Dorsolateral prefrontal cortex (tissue), 118 donors: ENCODE data around the gene KMT2B. TPM values are rescaled to one million over a fixed set of nuclear protein-coding genes. Genes with fewer than 3 reads are reported as not detected.

Experiments used
- total RNA-seq, 120 experiments: library from RNA; stranded (reverse); gene quantifications; one replicate each; pipeline versions ENCODE4 v1.2.3 to v1.2.4, GENCODE V29; 2022

Gene KMT2B
- total RNA-seq, 120 experiments from 2014 or later: 24.7 to 47.4 (median 32.9) TPM

Other genes starting within 250 kb of the KMT2B start
- gene KRTDAP, start 227.5 kb upstream of the KMT2B start, total RNA-seq: 1 to 10 TPM in 16 of 120 experiments, not detected in 104; 1.0 to 3.0 (median 1.5) TPM
- 10 to 100 TPM; 10.5 to 46.4 (median 22.2) TPM for gene DMKN, start 204.4 kb upstream of the KMT2B start, total RNA-seq
- gene SBSN, start 189.7 kb upstream of the KMT2B start, total RNA-seq: 1 to 10 TPM in 15 of 120 experiments, under 1 TPM in 52, not detected in 53; 0.23 to 2.7 (median 0.60) TPM
- under 1 TPM in 6 of 120 experiments, not detected in 114; 0.26 to 0.94 (median 0.38) TPM for gene GAPDHS, start 184.5 kb upstream of the KMT2B start, total RNA-seq
- gene TMEM147, start 172.4 kb upstream of the KMT2B start, total RNA-seq: 10 to 100 TPM; 38.2 to 73.0 (median 54.7) TPM
- 1 to 10 TPM in 69 of 120 experiments, under 1 TPM in 45, not detected in 6; 0.11 to 4.8 (median 1.2) TPM for gene ATP4A, start 154.3 kb upstream of the KMT2B start, total RNA-seq
- gene PMIS2, start 131.8 kb upstream of the KMT2B start, total RNA-seq: 1 to 10 TPM in 1 of 120 experiments, under 1 TPM in 1, not detected in 118; 0.97 to 1.4 TPM
- gene HAUS5, start 105.3 kb upstream of the KMT2B start, total RNA-seq: 10 to 100 TPM in 96 of 120 experiments, 1 to 10 TPM in 24; 5.1 to 22.1 (median 13.4) TPM
- gene RBM42, start 89.0 kb upstream of the KMT2B start, total RNA-seq: 10 to 100 TPM; 36.6 to 66.9 (median 49.4) TPM
- gene ETV2, start 76.3 kb upstream of the KMT2B start, total RNA-seq: 1 to 10 TPM in 12 of 120 experiments, under 1 TPM in 10, not detected in 98; 0.29 to 1.8 (median 1.1) TPM
- gene COX6B1, start 69.7 kb upstream of the KMT2B start, total RNA-seq: 100 to 1,000 TPM; 243 to 552 (median 394) TPM
- 1 to 10 TPM in 5 of 120 experiments, under 1 TPM in 12, not detected in 103; 0.39 to 1.3 (median 0.61) TPM for gene UPK1A, start 51.5 kb upstream of the KMT2B start, total RNA-seq
- gene ZBTB32, start 13.4 kb upstream of the KMT2B start, total RNA-seq: under 1 TPM in 1 of 120 experiments, not detected in 119; 0.54 TPM
- 10 to 100 TPM in 17 of 120 experiments, 1 to 10 TPM in 103; 1.6 to 16.9 (median 5.9) TPM for gene IGFLR1, start 24.4 kb downstream of the KMT2B start, total RNA-seq
- 10 to 100 TPM in 119 of 120 experiments, 1 to 10 TPM in 1; 9.6 to 45.3 (median 29.3) TPM for gene U2AF1L4, start 27.4 kb downstream of the KMT2B start, total RNA-seq
- 10 to 100 TPM; 31.7 to 63.6 (median 46.4) TPM for gene PSENEN, start 27.6 kb downstream of the KMT2B start, total RNA-seq
- 10 to 100 TPM; 10.0 to 30.5 (median 18.1) TPM for gene LIN37, start 30.6 kb downstream of the KMT2B start, total RNA-seq
- 10 to 100 TPM in 110 of 120 experiments, 1 to 10 TPM in 10; 5.5 to 36.0 (median 16.9) TPM for gene HSPB6, start 39.0 kb downstream of the KMT2B start, total RNA-seq
- 10 to 100 TPM; 13.9 to 41.1 (median 25.9) TPM for gene PROSER3, start 40.2 kb downstream of the KMT2B start, total RNA-seq
- gene ARHGAP33, start 57.6 kb downstream of the KMT2B start, total RNA-seq: 100 to 1,000 TPM in 22 of 120 experiments, 10 to 100 TPM in 98; 53.2 to 121 (median 87.3) TPM
- gene PRODH2, start 94.8 kb downstream of the KMT2B start, total RNA-seq: 1 to 10 TPM in 2 of 120 experiments, under 1 TPM in 6, not detected in 112; 0.25 to 1.1 (median 0.85) TPM
- 1 to 10 TPM in 72 of 120 experiments, under 1 TPM in 47, not detected in 1; 0.11 to 3.7 (median 1.2) TPM for gene NPHS1, start 134.5 kb downstream of the KMT2B start, total RNA-seq
- gene KIRREL2, start 138.9 kb downstream of the KMT2B start, total RNA-seq: 1 to 10 TPM in 42 of 120 experiments, under 1 TPM in 77, not detected in 1; 0.21 to 2.0 (median 0.83) TPM
- 1,000 to 10,000 TPM in 76 of 120 experiments, 100 to 1,000 TPM in 44; 448 to 2,969 (median 1,100) TPM for gene APLP1, start 150.6 kb downstream of the KMT2B start, total RNA-seq
- 10 to 100 TPM in 58 of 120 experiments, 1 to 10 TPM in 62; 4.0 to 22.7 (median 9.9) TPM for gene NFKBID, start 182.5 kb downstream of the KMT2B start, total RNA-seq
- gene HCST, start 184.5 kb downstream of the KMT2B start, total RNA-seq: 10 to 100 TPM in 16 of 120 experiments, 1 to 10 TPM in 100, under 1 TPM in 2, not detected in 2; 0.91 to 23.2 (median 5.7) TPM
- gene TYROBP, start 190.3 kb downstream of the KMT2B start, total RNA-seq: 10 to 100 TPM in 111 of 120 experiments, 1 to 10 TPM in 9; 4.0 to 78.1 (median 21.7) TPM
- 10 to 100 TPM; 14.6 to 42.1 (median 25.6) TPM for gene LRFN3, start 218.4 kb downstream of the KMT2B start, total RNA-seq